Ishikawa (cell line): ENCODE data around the gene EMC10.

Experiments used
- CEBPB ChIP-seq: IDR thresholded peaks from 2 replicates; pipeline ENCODE4 v1.6.1; 2012
- EGR1 ChIP-seq: IDR thresholded peaks from 2 replicates; pipeline ENCODE4 v1.6.1; 2012
- EP300 ChIP-seq: IDR thresholded peaks from 2 replicates; pipeline ENCODE4 v1.6.1; 2012; ENCODE audit warnings: borderline replicate concordance
- MAX ChIP-seq: IDR thresholded peaks from 2 replicates; pipeline ENCODE4 v1.6.1; 2012
- NFIC ChIP-seq: IDR thresholded peaks from 2 replicates; pipeline ENCODE4 v1.6.1; 2012
- RAD21 ChIP-seq: IDR thresholded peaks from 2 replicates; pipeline ENCODE4 v1.6.1; 2012; ENCODE audit warnings: low read depth
- REST ChIP-seq: IDR thresholded peaks from 2 replicates; pipeline ENCODE4 v1.6.1; 2012; ENCODE audit warnings: low read depth, mild to moderate bottlenecking
- TAF1 ChIP-seq: IDR thresholded peaks from 2 replicates; pipeline ENCODE4 v1.6.1; 2012; ENCODE audit warnings: low read depth, mild to moderate bottlenecking
- TEAD4 ChIP-seq: IDR thresholded peaks from 2 replicates; pipeline ENCODE4 v1.6.1; 2012
- USF1 ChIP-seq: IDR thresholded peaks from 2 replicates; pipeline ENCODE4 v1.6.1; 2012

GRCh38 chr19:50534478-50534877, 58.2 kb downstream of the EMC10 start:
- TF ChIP-seq TEAD4, result no peak
- no peak for TF ChIP-seq TAF1
- TF ChIP-seq REST, result no peak
- no peak for TF ChIP-seq EP300
- TF ChIP-seq RAD21, result no peak
- no peak for TF ChIP-seq EGR1
- TF ChIP-seq CEBPB, result no peak
- TF ChIP-seq USF1, result no peak
- TF ChIP-seq MAX, result no peak
- TF ChIP-seq NFIC, result no peak
